Measurements from ENCODE around the gene EVC2. TPM values are rescaled to one million over a fixed set of nuclear protein-coding genes. Genes with fewer than 3 reads are reported as not detected.

The EVC2 gene
- total RNA-seq = 8.3 and 10.1 TPM in 2 replicates

GRCh38 chr4:5708449-5709206 is at the start of gene EVC2:
TSS of gene EVC2 (minus strand) at chr4:5708559. CDS start at chr4:5708513, 46 bp downstream.

GRCh38 chr4:5710961-5711478 is 2.7 kb upstream of the EVC2 start, which contains the start of gene EVC:
TSS of gene EVC (plus strand) at chr4:5711201. CDS start at chr4:5711381, 180 bp downstream.

Other genes with a start within 250 kb of the EVC2 start
- 17.1 and 17.9 TPM in 2 replicates for gene EVC, start 2.6 kb upstream of the EVC2 start, total RNA-seq
- gene CRMP1, start 184.5 kb upstream of the EVC2 start, total RNA-seq = 0.24 TPM in 1 of 2 replicates, not detected in the other